Kidney epithelial cell (primary cell): ENCODE data around the gene PIGR. TPM values are rescaled to one million over a fixed set of nuclear protein-coding genes. Genes with fewer than 3 reads are reported as not detected.

Experiments used
- DNase-seq: peaks from one replicate; pipeline ENCODE4 v3.0.0-alpha.2; 2010; ENCODE audit warnings: low read depth
- H3K27me3 ChIP-seq: 2 replicates; pipeline ENCODE4 v1.6.0; 2011; ENCODE audit warnings: low read length; ENCODE audit not compliant: control insufficient read depth, insufficient read depth
- H3K36me3 ChIP-seq: 2 replicates; pipeline ENCODE4 v1.5.1; 2011; ENCODE audit warnings: low read length; ENCODE audit not compliant: control insufficient read depth, insufficient read depth
- H3K4me3 ChIP-seq: 2 replicates; pipeline ENCODE4 v1.5.1; 2011; ENCODE audit warnings: low read depth, mild to moderate bottlenecking, control low read depth, low read length
- CTCF ChIP-seq: IDR thresholded peaks from 2 replicates; pipeline ENCODE4 v1.5.1; 2011; ENCODE audit warnings: mild to moderate bottlenecking, moderate library complexity, low read length, control low read depth, inconsistent platforms; ENCODE audit not compliant: insufficient read depth, poor library complexity, severe bottlenecking
- total RNA-seq: library from RNA; depleted of rRNA; stranded (reverse); fragments of >200 nt; gene quantifications from 2 replicates; pipeline ENCODE4 v1.2.3, GENCODE V29; 2015

The PIGR gene
- total RNA-seq, 1 donor from 2014 or later: not detected

GRCh38 chr1:206922524-206922923 lies 23.7 kb downstream of the PIGR start:
- DNase-seq: no peak
- Histone ChIP-seq H3K36me3 (no peaks in the 10 kb centered on the region), H3K27me3 (no peaks in the 10 kb centered on the region), H3K4me3 (no peak overlapping the region)
- no peak for TF ChIP-seq CTCF

- Histone ChIP-seq H3K4me3 (no peak within 1 kb of the TSS), H3K36me3 (no peaks in the 10 kb centered on the region), H3K27me3 (no peaks in the 10 kb centered on the region)
- TF ChIP-seq CTCF: no peak
- DNase-seq: no peak
Observed at GRCh38 chr1:206921772-206922265, 24.4 kb downstream of the PIGR start, which contains the start of gene FCMR. FCMR (minus strand) TSS chr1:206921941; CDS start chr1:206921854, 87 bp downstream.

- no peak for TF ChIP-seq CTCF
- Histone ChIP-seq H3K27me3 (no peaks in the 10 kb centered on the region), H3K36me3 (no peaks in the 10 kb centered on the region), H3K4me3 (no peak overlapping the region)
- no peak for DNase-seq
Observed at GRCh38 chr1:206918076-206918475, 28.2 kb downstream of the PIGR start.

- no peak for TF ChIP-seq CTCF
- H3K36me3 ChIP-seq: no peaks in the 10 kb centered on the region
- no peak for DNase-seq
- no peak overlapping the region for H3K4me3 ChIP-seq
- H3K27me3 ChIP-seq: no peaks in the 10 kb centered on the region
Observed at GRCh38 chr1:206916000-206916709, 30.1 kb downstream of the PIGR start.

GRCh38 chr1:206915030-206915735 lies 31.1 kb downstream of the PIGR start:
- Histone ChIP-seq H3K36me3 (no peaks in the 10 kb centered on the region), H3K4me3 (no peak overlapping the region), H3K27me3 (no peaks in the 10 kb centered on the region)
- TF ChIP-seq CTCF: no peak
- DNase-seq: no peak
